NCI-H82 treated with DMSO at 0.1 percent for 48 hours (cell line): Measurements from ENCODE around the gene XXYLT1.

Experiments
- DNase-seq: peaks from one replicate; lab custom pipeline; 2025; ENCODE audit not compliant: unreplicated experiment; lab: John Stamatoyannopoulos, UW

XXYLT1 gene

DNA sequence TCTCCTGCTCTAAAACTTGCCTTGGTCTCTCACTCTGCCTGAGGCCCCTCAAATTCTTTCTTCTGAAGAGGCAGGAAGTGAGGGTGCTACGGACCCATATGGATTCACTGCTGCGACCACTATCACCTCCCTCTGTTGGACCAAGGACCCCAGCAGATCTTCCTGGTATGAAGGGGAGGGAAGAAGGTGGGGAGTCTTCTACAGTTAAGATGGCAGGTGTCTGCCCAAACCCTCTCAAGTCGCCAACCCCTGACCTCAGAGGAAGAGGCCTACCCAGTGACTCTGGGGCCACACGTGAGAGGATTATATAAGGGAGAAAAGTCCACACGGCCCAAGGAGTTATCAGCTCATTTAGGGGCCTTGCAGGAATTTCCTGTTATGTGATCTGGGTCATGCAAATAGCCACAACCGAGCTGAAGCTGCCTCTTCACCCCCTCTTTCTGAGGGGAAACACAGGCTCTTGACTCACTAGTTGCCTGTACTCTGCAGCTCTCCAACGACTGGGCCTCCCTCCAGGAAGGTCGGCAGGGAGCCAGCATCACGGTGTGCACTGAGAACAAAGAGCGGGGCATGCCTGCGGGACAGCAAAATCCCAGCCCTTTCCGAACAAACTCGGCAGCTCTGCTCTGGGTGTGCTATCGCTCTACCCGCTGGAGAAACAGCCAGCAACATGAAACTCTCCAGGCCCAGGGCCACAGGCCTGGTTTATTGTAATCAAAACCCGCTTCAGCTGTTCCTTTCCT is 116.0 kb downstream of the XXYLT1 start:
- DNase-seq, result no peak

DNA sequence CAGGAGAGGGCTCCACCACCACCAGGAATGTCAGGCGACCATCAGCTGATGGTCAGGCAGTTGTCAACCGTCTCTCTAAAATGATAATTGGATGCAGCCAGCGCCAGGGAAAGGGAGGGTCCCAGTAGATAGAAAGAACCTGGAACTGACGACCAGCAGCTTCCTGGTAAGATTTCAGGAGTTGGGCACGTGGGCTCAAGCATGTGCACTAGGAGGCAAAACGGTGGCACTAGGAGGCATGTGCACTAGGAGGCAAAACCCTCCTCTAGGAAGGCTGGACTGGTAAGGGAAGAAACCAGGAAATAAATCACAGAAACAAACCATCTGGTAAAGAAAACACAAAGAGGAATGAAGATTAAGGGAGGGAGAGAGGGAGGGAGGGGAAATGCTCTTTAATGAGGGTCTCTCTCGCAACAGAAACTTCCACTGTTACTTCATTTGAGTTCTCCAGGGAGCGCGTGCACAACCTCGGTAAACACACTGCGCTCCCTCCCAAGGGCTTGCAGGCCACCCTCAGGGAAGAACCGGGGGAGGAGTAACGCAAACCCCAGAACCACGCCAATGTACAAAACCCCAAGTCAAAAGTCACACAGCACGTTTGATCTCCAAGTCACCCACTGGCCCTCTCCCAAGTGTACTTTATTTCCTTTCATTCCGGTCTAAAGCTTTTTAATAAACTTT is 116.7 kb downstream of the XXYLT1 start:
- DNase-seq, result no peak

DNA sequence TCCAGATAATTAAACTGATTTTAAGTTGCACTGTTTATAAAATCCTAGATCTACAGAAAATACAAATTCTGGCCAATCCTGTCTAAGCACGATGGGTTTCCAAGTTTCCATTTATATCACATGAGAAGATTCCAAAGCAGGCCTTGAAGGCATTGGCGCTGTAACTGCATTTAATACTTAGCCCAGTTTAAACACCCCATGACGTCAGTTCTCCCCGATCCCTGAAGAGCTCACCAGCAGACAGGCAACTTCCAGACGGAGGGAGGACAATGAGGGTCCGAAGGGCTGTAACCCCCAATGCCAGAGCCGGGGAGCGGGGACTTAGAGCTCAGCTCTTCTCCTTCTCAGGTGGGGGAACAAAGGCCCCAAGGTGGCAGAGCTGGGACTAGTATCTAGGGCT is 117.3 kb downstream of the XXYLT1 start:
- no peak for DNase-seq

DNA sequence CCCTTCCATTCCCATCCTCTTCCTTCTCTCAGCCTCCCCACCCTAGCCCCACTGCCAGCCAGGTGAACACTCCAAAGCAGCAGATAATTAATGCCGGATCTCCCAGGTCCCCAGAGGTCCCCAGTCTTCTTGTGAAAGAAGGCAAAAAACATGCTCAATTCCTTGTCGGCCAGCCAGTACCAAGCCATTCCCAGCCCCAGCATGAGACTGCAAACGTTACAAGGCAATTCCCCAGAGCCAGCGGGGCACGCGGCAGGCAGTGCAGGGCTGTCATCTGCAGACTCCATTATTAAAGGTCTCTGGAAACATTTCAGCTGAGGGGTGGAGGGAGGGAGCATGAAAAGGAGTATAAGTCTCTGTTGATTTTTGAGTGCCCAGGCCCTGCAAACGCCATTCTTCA is 117.8 kb downstream of the XXYLT1 start:
- no peak for DNase-seq

DNA sequence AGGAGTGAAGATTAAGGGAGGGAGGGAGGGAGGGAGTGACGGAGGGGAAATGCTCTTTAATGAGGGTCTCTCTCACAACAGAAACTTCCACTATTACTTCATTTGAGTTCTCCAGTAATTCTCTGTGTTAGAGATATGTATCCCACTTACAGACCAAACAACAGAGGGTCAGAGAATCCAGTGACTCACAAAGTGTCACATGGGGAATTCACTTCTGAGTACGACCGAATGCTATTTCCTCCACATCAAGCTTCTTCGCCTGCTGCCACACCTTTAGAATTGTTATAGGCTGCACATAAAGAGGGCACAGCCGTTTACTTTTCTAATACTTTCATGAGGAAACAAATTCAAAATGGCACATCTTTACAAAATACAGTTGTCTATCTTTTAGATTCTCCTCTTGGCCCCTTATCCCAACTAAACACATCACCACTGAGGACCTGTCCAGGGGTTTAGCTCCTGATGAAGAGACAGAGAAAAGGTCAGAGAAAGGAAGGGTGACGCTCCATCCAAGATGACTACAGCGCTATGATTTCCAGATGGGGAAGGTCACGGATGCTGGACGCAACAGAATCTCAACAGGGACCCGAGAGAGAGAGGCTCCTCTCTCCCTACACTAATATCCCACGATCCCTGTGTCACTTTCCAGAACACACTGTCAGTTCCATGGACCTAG is 119.0 kb downstream of the XXYLT1 start:
- no peak for DNase-seq

DNA sequence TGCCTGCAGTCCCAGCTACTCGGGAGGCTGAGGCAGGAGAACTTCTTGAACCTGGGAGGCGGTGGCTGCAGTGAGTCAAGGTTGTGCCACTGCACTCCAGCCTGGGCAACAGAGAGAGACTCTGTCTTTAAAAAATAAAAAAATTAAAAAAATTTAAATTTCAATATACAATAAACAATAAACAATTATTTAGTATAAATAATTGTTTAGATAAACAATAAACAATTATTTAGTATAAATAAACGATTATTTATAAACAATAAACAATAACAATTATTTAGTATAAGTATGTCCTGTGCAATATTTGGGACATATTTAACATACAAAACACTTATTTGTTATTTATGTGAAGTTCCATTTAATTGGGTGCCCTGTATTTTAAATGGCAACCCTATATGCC is 119.6 kb downstream of the XXYLT1 start:
- no peak for DNase-seq

DNA sequence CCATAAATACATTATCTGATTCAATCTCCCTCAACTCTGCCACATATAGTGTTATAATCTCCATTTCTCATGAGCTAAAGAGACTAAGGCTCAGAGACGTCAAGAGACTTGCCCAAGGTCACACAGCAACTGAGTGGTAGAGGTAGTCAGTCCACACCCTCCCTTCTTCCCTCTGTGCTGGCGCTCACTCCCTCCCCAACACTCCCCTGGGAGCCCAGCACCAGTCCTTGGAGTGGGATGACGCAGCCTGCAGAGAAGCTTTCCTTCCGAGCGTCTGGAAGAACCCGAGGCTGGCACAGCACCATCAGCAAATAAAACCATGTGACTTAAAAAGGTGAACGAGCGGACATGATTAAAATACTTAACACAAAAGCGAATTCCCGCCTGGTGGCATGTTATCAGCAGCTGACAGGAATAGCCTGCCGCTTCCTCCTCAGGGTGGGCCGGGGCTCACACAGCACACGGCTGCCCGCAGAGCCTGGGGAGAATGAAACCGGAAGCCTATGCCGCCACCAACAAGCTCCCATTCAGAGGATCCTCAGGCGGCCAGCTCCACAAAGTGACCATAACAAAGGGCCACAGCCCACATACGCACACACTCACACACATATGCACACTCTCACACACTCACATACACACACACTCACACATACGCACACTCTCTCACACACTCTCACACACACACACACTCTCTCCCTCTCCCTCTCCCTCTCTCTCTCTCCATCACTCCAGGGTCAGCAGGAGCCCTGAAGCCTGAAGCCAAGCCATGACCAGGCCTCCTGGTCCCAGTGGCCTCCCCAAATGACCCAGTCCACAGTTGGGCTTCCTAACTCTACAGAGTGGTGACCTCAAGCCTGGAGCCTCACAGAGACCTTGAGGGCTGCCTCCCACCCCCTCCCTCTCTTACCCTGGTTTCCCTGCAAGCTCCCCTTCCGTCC is 120.5 kb downstream of the XXYLT1 start:
- DNase-seq, result no peak

DNA sequence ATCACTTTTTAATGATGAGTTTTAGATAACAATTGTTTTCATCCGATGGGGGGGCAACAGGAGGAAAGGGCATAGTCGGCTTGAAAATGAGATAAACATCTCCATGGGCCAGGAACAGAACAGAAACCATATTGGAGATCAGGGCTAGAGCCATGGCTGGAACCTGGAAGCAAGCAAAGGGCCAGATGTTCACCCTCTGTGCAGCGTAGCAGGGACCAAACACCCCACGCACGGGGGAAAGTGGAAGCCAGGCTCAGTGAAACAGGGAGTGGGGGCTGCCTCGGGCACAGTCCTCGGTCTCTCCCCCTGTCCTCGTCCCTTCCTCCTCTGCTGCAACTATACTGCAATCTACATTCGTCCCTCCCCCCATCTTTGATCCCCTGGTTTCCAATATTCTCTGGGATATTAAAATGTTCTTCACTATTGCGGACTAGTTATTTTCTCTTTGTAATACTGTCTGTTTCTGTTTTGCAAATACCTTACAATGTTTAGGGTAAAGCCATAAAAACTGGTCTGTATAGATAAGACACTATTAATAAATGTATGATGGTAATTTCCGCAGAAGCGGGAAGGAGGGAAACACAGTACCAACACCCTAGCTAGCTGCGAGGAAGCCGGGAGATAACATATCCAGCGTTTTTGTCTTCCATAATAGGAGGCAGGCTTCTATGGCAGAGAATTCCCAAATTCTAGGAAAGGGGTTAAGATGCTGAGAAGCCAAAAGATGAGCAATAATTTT is 121.5 kb downstream of the XXYLT1 start:
- no peak for DNase-seq

DNA sequence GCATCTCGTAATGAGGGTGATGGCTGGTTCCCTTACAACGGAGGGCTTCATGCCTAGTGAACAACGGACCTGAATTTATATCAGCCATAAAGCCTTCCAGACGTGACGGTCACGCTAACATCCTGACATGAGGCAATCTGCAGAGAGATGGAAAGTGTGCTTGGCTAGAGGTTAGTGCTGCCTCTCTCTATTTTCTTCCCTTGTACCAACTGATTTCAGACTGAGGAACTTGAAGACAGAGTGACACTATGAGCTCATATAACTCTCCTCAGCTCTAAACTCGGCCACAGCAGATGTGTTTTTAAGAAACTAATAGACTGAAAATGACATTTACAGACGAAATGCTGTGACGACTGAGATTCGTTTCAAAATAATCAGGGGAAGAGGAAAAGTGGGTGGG is 122.4 kb downstream of the XXYLT1 start:
- DNase-seq, result no peak

DNA sequence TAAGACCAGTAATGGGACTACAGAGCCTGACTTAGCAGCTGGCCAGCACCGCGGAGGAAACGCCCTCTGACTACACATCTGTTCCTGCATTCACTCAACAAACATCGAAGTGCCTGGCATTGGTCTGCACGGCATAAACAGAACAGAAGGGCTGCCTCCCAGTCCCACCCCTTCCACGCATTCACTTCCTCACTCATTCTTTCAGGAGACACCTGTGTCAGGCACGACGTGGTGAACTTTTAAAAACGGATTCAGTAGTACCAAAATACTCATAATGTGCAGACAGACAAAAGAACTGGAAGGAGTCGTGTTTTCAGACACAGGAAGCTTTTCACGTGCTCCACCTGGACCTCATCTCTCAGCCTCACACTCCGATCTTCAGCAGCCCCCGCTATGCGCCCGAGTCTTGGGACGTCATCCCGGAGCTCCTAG is 123.3 kb downstream of the XXYLT1 start:
- no peak for DNase-seq

DNA sequence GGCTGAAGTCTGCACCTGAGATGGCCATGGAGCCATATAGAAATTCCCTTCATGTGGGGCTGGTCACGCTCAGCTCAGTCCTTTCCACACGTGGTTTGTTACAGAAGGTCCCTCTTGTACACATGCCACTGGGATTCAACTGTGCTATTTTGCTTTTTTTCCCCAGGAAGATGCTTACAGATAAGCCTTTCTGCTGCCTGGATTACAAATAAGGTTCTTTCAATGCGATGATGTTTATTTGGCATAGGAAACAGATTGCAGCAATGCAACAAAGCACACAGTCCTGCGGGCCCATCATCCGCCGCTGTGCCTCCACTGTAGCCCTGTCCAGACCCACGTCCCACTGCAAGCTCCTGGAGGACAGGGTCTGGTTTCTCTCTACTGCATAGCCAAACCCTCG is 124.8 kb downstream of the XXYLT1 start:
- no peak for DNase-seq

DNA sequence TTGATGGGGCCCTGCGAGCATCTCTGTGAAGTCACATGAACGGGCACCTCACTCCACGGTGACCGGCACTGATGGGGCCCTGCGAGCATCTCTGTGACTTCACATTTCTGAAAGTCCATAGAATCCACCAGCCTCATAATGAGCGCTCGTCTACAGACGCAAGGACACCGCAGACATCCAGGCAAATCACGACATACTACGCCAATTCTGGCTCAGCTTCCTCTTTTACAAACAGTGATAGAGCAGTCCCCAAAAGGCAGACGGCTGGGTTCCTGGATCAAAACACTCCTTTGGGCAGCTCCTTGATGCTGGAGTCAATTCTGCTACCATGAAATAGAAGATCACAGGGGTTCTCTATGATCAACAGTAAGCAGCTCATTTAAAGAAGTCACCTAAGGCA is 125.4 kb downstream of the XXYLT1 start:
- no peak for DNase-seq

DNA sequence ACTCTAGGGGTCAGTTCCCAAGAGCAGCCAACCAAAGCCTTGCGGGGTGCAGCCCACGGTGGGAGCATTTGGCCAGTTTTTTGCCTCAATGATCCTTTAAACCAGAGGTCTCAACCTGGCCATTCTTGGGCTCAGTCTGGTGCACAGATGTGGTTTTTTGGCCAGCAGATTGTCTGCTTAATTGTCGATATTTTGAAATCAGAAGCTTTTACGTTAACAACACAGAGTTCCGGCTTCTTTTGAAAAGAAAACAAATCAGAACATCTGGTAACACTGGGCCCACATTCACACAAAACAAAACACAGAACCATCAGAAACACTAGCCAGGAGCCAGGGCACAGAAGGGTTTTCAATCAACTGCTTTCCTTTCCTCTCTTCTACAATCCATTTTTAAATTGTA is 127.7 kb downstream of the XXYLT1 start:
- no peak for DNase-seq

DNA sequence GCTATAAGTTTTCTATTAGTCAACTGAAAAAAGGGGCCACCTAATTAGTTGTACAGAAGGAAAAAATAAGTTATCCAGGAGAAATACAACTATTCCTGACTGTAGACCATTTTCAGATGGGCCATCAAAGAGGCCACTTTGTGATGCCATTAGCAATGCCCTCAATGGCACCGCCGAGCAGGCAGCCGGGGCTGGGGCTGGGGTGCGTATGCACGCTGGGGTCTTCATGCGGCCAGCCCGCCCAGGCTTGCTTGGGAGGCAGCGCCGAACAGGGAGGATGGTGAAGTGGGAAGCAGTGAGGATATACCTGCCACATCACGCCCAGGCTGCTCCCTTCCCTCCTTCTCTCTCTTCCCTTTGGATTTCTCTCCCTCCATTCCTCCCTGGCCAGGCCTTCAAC is 128.4 kb downstream of the XXYLT1 start:
- no peak for DNase-seq

DNA sequence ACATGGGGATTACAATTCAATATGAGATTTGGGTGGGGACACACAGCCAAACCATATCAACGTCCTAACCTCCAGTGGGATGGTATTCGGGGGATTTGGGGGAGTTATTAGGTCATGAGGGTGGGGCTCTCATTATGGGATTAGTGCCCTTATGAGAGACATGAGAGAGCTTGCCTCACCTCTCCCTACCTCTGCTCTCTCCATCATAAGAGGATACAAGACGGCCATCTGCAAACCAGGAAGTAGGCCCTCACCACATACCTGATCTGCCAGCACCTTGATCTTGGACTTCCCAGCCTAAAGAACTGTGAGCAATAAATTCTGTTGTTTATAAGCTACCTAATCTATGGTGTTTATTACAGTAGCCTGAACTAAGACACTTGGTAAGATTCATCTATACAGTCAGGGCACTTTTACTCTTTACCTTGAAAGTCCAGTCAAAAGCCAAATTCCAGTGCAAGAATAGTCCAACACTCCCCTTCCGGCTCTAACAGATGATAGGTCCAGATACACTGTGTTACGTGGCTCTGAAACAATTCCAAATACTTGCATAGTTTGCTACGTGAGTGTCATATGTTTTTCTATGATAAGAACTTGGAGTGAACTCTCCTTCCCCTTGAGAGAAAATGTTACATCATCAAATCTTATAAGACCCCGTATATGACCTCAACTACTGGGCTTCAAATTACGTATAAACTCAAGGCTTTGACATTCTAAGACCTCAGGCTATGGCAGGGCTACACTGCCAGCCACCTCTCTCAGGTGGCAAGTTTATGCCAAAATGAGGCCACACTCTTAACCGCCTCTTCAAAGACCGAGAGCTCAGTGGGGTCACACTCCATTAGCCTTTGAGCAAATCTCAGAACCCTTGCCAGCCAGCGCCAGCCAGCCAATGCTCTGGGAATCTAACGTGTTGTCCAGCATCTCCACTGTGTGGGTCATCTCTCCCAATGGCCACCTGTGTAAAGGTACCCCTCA is 129.9 kb downstream of the XXYLT1 start:
- no peak for DNase-seq

DNA sequence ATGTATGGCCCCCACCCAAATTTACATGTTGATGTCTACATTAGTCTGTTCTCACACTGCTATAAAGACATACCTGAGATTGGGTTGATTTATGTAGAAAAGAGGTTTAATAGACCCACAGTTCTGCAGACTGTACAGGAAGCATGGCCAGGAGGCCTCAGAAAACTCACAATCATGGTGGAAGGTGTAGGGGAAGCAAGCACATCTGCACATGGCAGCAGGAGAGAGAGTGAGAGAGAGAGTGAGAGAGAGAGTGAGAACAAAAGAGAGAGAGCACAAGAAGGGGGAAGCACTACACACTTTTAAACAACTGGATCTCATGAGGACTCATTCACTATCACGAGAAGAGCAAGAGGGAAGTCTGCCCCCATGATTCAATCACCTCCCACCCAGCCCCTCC is 130.5 kb downstream of the XXYLT1 start:
- no peak for DNase-seq

DNA sequence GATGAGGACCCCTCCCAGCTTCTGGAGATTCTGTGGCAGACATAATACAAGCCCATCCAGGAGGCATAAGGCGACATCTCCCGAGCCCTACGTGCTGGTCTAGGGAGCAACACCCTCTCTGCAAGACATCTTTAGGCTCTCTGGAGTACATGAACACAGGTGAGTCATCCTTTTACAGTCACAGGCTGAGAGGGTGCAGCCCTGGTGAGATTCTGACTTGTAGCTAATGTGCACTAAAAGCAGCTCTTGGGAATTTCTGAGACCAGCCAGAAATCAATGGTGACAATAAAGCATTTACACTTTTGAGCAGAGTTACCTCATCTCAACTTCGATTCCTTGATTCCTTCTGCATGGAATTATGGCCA is 131.1 kb downstream of the XXYLT1 start:
- no peak for DNase-seq

DNA sequence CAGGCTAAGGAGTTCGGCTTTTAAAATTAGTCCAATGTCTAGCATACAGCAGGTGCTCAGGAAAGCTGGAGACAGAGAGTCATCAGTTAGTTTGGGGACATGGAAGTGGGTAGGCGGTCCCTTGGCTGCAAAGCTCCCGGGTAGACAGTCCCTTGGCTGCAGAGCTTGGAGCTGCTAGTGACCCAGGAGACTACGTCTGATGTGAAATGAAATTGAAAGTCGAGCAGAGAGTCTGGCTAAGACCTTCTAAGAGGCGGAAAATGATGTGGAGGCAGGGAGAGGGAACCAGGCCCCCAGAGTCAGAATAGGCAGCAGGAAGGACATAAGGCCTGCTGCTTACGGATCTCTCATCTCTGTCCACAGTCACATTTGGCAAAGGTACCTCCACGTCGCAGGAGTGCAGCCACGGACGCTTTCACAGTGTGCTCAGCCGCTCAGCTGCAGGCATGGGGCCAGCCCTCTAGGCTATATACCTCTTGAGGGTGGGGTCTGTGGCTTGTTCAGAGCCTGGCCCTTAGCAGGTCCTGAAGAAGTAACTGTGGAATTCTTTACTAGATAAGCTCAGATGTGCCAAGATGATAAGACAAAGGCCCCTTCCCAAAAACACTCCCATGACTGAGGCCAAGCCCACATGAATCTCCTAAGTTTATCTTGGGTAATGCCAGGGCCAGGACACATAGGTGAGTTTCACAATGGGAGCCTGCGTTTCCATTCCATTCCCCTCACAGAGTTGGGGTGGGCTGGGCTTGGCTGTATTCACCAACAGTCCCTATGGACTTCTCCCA is 131.7 kb downstream of the XXYLT1 start:
- DNase-seq, result no peak
